GM12865 (cell line): ENCODE measurements around the gene IFTAP.

ENCODE experiments used
- DNase-seq: peaks from one replicate; pipeline ENCODE4 v3.0.0; 2010; ENCODE audit warnings: low read depth
- H3K4me3 ChIP-seq: 2 replicates; pipeline ENCODE4 v1.5.1; 2011; ENCODE audit warnings: mild to moderate bottlenecking, low read depth, low read length, control low read depth
- TF ChIP-seq, protein P1 (sequence below): IDR thresholded peaks from 2 replicates; pipeline ENCODE4 v1.5.1; 2011; ENCODE audit warnings: low read length, control low read depth, low read depth, inconsistent platforms; ENCODE audit not compliant: insufficient read depth; ENCODE audit errors: missing control alignments

Gene IFTAP

DNA sequence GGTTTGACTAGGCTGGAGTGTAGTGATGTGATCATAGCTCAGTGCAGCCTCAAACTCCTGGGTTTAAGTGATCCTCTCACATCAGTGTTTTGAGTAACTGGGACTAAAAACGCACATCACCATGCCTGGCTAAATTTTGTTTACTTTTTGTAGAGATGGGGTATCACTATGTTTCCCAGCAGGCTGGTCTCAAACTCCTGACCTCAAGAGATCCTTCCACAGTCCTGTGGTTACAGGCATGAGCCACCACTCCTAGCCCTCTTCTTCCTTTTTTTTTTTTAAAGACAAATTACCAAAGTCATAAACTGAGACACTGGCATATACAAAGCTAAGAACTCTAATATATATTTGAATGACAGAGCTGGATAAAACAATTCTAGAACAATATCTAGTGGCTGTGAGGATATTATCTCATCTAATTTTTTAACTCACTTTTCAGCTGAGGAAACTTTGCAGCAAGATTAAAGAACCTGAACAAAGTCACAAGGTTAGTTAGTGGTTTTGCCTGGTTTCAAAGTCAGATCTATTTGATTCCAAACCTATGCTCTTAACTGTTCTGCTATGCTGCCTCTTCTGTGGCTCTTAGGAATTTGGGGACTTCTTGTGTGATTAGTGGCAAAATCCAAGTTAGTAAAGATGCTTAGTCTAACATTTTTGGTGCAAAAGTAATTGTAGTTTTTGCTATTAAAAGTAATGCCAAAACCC is 99.0 kb downstream of the IFTAP start:
- DNase-seq: no peak
- TF ChIP-seq, protein P1, sequence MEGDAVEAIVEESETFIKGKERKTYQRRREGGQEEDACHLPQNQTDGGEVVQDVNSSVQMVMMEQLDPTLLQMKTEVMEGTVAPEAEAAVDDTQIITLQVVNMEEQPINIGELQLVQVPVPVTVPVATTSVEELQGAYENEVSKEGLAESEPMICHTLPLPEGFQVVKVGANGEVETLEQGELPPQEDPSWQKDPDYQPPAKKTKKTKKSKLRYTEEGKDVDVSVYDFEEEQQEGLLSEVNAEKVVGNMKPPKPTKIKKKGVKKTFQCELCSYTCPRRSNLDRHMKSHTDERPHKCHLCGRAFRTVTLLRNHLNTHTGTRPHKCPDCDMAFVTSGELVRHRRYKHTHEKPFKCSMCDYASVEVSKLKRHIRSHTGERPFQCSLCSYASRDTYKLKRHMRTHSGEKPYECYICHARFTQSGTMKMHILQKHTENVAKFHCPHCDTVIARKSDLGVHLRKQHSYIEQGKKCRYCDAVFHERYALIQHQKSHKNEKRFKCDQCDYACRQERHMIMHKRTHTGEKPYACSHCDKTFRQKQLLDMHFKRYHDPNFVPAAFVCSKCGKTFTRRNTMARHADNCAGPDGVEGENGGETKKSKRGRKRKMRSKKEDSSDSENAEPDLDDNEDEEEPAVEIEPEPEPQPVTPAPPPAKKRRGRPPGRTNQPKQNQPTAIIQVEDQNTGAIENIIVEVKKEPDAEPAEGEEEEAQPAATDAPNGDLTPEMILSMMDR: no peak

DNA sequence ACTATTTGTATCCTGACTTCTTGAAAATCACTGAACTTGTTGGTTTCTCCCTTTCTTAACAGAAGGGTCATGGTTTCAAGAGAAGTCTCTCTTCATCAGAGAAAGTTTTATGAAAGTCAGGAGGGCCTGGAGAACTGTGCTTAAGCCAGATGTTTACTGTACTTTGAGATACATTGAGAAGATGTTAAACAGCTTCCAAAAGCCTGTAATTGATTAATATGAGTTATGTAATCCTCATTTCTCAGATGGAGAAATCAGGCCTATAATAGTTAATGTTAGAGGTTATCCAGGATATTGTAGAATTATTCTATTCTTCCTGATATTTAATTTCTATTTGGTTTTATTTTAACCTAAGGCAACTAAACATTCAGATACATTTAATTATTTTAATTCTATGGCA is 100.8 kb downstream of the IFTAP start:
- no peak overlapping the region for H3K4me3 ChIP-seq
- TF ChIP-seq, protein P1: no peak
- no peak for DNase-seq

More for the DNA sequence above, 99.0 kb downstream of the IFTAP start:
- no peak overlapping the region for H3K4me3 ChIP-seq

DNA sequence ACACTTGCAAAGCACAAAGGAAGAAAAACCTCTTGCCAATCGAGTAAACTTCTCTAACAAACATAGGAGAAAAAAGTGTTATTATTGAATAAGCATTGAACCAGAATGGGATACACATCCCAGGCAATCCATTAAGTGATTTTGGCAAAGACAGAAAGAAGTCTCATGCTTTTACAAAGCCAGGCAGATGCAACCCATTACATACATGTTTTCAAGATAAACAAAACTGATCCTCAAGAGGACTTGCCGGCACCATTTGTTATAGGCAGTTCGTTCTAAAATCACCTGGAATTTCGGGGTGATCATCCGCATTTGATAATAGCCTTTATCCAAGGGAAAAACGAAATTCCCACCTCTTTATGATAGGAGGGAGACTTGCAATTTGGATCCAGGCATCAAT is 101.3 kb downstream of the IFTAP start:
- TF ChIP-seq, protein P1: no peak
- H3K4me3 ChIP-seq: no peak overlapping the region
- no peak for DNase-seq

DNA sequence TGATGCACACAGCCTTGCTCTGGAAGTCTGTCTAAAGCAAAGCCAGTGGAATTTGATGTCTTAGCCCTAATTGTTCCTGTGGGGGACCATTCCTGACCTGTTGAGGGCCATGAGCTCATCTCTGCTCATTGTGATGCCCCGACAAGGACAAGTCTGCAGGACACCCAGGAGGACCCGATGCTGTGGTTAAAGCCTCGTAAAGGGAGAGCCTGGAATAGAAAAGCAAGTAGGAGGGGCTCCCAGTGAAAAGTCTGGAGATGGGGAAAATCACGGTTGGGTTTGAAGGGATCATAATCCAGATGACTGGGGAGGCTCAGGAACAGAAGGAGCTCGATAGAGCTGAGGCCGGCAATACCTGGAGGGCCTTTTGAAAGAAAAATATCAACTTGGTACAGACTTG is 102.2 kb downstream of the IFTAP start:
- TF ChIP-seq, protein P1: no peak

DNA sequence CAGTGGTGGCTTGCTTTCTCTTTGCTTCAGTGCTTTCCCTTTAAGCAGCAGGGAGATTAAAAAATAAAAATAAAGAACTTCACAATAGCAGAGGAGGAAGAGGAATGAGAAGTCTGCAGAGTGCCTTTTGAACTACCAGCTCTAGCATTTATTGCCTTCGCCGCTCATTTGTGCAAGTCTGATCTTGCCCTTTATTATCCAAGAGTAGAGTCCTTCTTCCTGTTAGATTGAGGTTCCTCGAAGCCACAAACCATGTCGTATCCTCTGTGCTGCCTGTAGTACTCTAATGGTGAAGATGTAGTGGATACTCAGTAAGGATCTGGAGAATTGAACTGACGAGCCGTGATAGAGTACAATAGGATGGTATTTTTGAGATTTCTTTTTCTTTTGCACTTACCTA is 105.0 kb downstream of the IFTAP start:
- DNase-seq: no peak
- H3K4me3 ChIP-seq: no peak overlapping the region
- TF ChIP-seq, protein P1: no peak

More for the DNA sequence above, 102.2 kb downstream of the IFTAP start:
- no peak overlapping the region for H3K4me3 ChIP-seq
- DNase-seq: no peak

DNA sequence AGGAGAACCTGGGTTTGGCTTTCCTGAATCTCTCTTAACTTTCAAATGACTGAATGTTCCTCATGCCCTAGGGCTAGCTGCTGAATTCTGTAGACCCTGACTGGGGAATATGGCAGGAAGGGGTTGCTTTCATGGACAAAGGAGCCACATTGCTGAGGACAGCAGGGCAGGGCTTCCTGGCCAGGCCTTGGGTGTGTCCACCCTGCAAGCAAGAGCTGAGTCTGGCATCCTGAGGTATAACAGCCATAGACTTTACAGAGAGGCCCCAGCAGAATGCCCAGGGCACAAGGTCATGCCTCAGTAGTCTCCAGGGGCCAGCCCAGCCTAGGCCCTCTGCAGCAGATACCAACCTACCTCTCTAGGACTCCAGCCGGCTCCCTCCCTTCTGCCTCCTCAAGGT is 105.9 kb downstream of the IFTAP start:
- no peak for DNase-seq
- TF ChIP-seq, protein P1: no peak
- no peak overlapping the region for H3K4me3 ChIP-seq

DNA sequence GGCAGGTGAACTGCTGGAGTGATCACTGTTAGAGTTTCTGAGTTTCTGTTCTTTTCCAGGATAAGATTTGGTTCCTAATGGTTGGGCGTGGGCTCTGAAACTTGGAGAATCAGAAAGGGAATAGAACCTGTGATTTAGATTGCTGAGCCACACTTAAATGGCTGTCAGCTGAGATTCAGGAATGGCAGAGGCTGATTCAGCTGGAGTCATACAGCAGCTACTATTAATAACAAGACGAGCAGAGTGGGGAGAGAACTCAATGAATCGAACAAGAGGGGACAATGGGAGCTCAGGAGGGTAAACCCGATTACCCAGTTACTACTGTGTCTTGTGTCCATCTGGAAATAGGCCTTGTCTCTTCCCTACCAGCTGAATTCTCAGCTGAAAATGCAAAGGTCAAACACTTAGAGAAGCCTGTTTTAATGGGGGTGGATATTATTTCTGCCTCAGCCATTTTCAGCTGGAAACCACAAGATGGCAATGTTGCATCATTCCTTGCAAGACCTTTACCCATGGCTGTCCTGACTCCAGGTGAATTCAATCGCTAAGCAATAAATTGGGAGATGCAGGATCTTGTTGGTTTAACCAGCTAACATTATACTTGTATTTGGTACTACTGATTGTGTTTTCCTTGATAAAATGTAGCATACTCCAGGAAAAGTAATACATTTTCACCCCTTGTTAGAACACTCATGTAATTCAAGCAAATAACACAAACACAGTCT is 108.2 kb downstream of the IFTAP start:
- no peak overlapping the region for H3K4me3 ChIP-seq
- peak; percentile 75 for DNase-seq
- TF ChIP-seq, protein P1: peak; percentile 81
